Loucy (cell line): ENCODE measurements around the gene HOXA2.
A peak's percentile ranks its signal among the peaks of the same experiment; 100 is the strongest.

ENCODE experiments used
- H2AFZ ChIP-seq: fragments of 200-600 bp; sonication (generic); 2 replicates; pipeline ENCODE4 v1.6.0; 2016; ENCODE audit warnings: antibody characterized with exemption, mild to moderate bottlenecking, low read length, moderate library complexity
- H3F3A ChIP-seq: fragments of 200-600 bp; 2 replicates; pipeline ENCODE4 v1.6.0; 2016; ENCODE audit warnings: antibody characterized with exemption, low read depth, mild to moderate bottlenecking
- H3K27me3 ChIP-seq: fragments of 200-600 bp; sonication (generic); 2 replicates; pipeline ENCODE4 v1.6.1; 2014; ENCODE audit warnings: low read length, mild to moderate bottlenecking; ENCODE audit not compliant: insufficient read depth, poor library complexity, severe bottlenecking
- H3K36me3 ChIP-seq: fragments of 200-600 bp; sonication (generic); 2 replicates; pipeline ENCODE4 v1.6.1; 2016; ENCODE audit warnings: low read length; ENCODE audit not compliant: insufficient read depth
- H3K4me1 ChIP-seq: fragments of 200-600 bp; sonication (generic); 2 replicates; pipeline ENCODE4 v1.5.1; 2014; ENCODE audit warnings: low read length, mild to moderate bottlenecking; ENCODE audit not compliant: insufficient read depth, poor library complexity, severe bottlenecking
- H3K4me2 ChIP-seq: fragments of 200-600 bp; sonication (generic); 2 replicates; pipeline ENCODE4 v1.6.0; 2014; ENCODE audit warnings: antibody characterized with exemption, low read length, low read depth, mild to moderate bottlenecking; ENCODE audit not compliant: poor library complexity, severe bottlenecking
- H3K4me3 ChIP-seq: fragments of 200-600 bp; sonication (generic); 2 replicates; pipeline ENCODE4 v1.5.1; 2014; ENCODE audit warnings: low read length, mild to moderate bottlenecking, mixed read lengths; ENCODE audit not compliant: poor library complexity, severe bottlenecking
- H3K79me2 ChIP-seq: fragments of 200-600 bp; sonication (generic); 2 replicates; pipeline ENCODE4 v1.6.1; 2014; ENCODE audit warnings: low read length; ENCODE audit not compliant: insufficient read depth
- H3K9ac ChIP-seq: fragments of 200-600 bp; sonication (generic); 2 replicates; pipeline ENCODE4 v1.6.0; 2014; ENCODE audit warnings: mild to moderate bottlenecking, low read depth, low read length, moderate library complexity; ENCODE audit not compliant: poor library complexity, severe bottlenecking
- H3K9me2 ChIP-seq: fragments of 200-600 bp; sonication (generic); replicated peaks from 2 replicates; pipeline ENCODE4 v1.6.1; 2016; ENCODE audit warnings: low read depth, low read length, mixed read lengths
- H3K9me3 ChIP-seq: fragments of 200-600 bp; sonication (generic); 2 replicates; pipeline ENCODE4 v1.6.1; 2014; ENCODE audit warnings: mild to moderate bottlenecking, antibody characterized with exemption, low read length, low read depth; ENCODE audit not compliant: insufficient read depth
- H4K20me1 ChIP-seq: fragments of 200-600 bp; sonication (generic); 2 replicates; pipeline ENCODE4 v1.6.0; 2014; ENCODE audit warnings: antibody characterized with exemption, low read length, mild to moderate bottlenecking; ENCODE audit not compliant: insufficient read depth, poor library complexity, severe bottlenecking
- CTCF ChIP-seq: fragments of 200-600 bp; sonication (generic); conservative IDR thresholded peaks from 2 replicates; pipeline ENCODE4 v1.5.1; 2014; ENCODE audit warnings: mild to moderate bottlenecking, antibody characterized with exemption, low read length
- EZH2phosphoT487 ChIP-seq: fragments of 200-600 bp; IDR thresholded peaks from 2 replicates; pipeline ENCODE4 v1.6.1; 2018; ENCODE audit warnings: antibody characterized with exemption, mild to moderate bottlenecking, moderate library complexity, borderline replicate concordance

The HOXA2 gene

GRCh38 chr7:27134392-27134791 is 31.9 kb upstream of the HOXA2 start:
- TF ChIP-seq CTCF, result no peak
- no peak for TF ChIP-seq EZH2phosphoT487
- peak overlapping the region; percentile 4 for H3K4me3 ChIP-seq
- no peaks in the 10 kb centered on the region for H3K27me3 ChIP-seq
- H3K9me3 ChIP-seq, result no peaks in the 10 kb centered on the region
- H3F3A ChIP-seq, result no peaks in the 10 kb centered on the region
- H3K4me2 ChIP-seq, result peak overlapping the region; percentile 91
- no peak overlapping the region for H2AFZ ChIP-seq
- H3K4me1 ChIP-seq, result peaks cover 60% of the 10 kb centered on the region
- no peaks in the 10 kb centered on the region for H3K9me2 ChIP-seq
- peaks cover 94% of the 10 kb centered on the region for H4K20me1 ChIP-seq
- peaks cover 98% of the 10 kb centered on the region for H3K79me2 ChIP-seq
- H3K36me3 ChIP-seq, result peaks cover 49% of the 10 kb centered on the region
- no peak overlapping the region for H3K9ac ChIP-seq

- peaks cover 54% of the 10 kb centered on the region for H3K36me3 ChIP-seq
- H3K27me3 ChIP-seq, result no peaks in the 10 kb centered on the region
- H3F3A ChIP-seq, result no peaks in the 10 kb centered on the region
- peak overlapping the region; percentile 91 for H3K4me2 ChIP-seq
- no peak overlapping the region for H3K9ac ChIP-seq
- no peaks in the 10 kb centered on the region for H3K9me2 ChIP-seq
- peak overlapping the region; percentile 4 for H3K4me3 ChIP-seq
- TF ChIP-seq CTCF (no peak), EZH2phosphoT487 (no peak)
- peaks cover 94% of the 10 kb centered on the region for H4K20me1 ChIP-seq
- H3K79me2 ChIP-seq, result peaks cover 98% of the 10 kb centered on the region
- H3K4me1 ChIP-seq, result peaks cover 56% of the 10 kb centered on the region
- no peak overlapping the region for H2AFZ ChIP-seq
- H3K9me3 ChIP-seq, result no peaks in the 10 kb centered on the region
Observed at GRCh38 chr7:27133409-27134231, 31.1 kb upstream of the HOXA2 start.

- H3K9me2 ChIP-seq, result no peaks in the 10 kb centered on the region
- H3F3A ChIP-seq, result no peaks in the 10 kb centered on the region
- H4K20me1 ChIP-seq, result peaks cover 90% of the 10 kb centered on the region
- peaks cover 54% of the 10 kb centered on the region for H3K36me3 ChIP-seq
- H3K79me2 ChIP-seq, result peaks cover 98% of the 10 kb centered on the region
- H3K4me3 ChIP-seq, result no peak overlapping the region
- peak overlapping the region; percentile 91 for H3K4me2 ChIP-seq
- H3K4me1 ChIP-seq, result peaks cover 50% of the 10 kb centered on the region
- TF ChIP-seq EZH2phosphoT487, result no peak
- no peak for TF ChIP-seq CTCF
- H3K27me3 ChIP-seq, result no peaks in the 10 kb centered on the region
- no peaks in the 10 kb centered on the region for H3K9me3 ChIP-seq
- H2AFZ ChIP-seq, result no peak overlapping the region
- no peak overlapping the region for H3K9ac ChIP-seq
Observed at GRCh38 chr7:27132978-27133377, 30.5 kb upstream of the HOXA2 start.
